Measurements from ENCODE around the gene BLVRA. TPM values are rescaled to one million over a fixed set of nuclear protein-coding genes. Genes with fewer than 3 reads are reported as not detected.

The BLVRA gene
- total RNA-seq, 5 donors from 2014 or later (not counting 1 experiment from before 2014, with no cell fraction given) = 14.1 to 21.3 (median 17.3) TPM

- H3K36me3 ChIP-seq (ENCODE audit: control insufficient read depth in 2 of 2, extremely low read depth in 1 of 2, insufficient read depth in 1 of 2, low read length in 1 of 2) = no peaks in the 10 kb centered on the region
- Mint-ChIP-seq H3K4me1 (peaks cover 0 to 3% (median 0%) of the 10 kb centered on the region in 3 donors), H3K27me3 (peaks cover 3 to 6% of the 10 kb centered on the region in 2 donors), H3K27ac (no peak overlapping the region), H3K4me3 (no peak overlapping the region), H3K36me3 (no peaks in the 10 kb centered on the region), H3K9me3 (no peaks in the 10 kb centered on the region)
- H3K4me1 ChIP-seq (ENCODE audit: control insufficient read depth in 1 of 2, extremely low read depth in 1 of 2, insufficient read depth in 2 of 2, low read length in 2 of 2) = no peaks in the 10 kb centered on the region
- ATAC-seq (replicated peaks in 1 of 4) = no peak
- ChIA-PET CTCF (interaction anchor here in 1 of 2 donors (1.5 kb wide), 1 partner anchor 14 kb away, joined by 4 read pairs; no protein-coding TSS in a partner anchor), POLR2A (no interaction called here)
- no peak for DNase-seq
- no peak overlapping the region for H3K4me3 ChIP-seq (ENCODE audit: control insufficient read depth in 1 of 2, extremely low read depth in 1 of 2, low read length in 1 of 2)
- H3K27me3 ChIP-seq (replicated peaks in 1 of 2; ENCODE audit: control insufficient read depth in 2 of 2, extremely low read depth in 1 of 2, insufficient read depth in 2 of 2, low read length in 1 of 2) = peaks cover 0 to 10% of the 10 kb centered on the region in 2 experiments
- H3K27ac ChIP-seq (ENCODE audit: low read length) = no peak overlapping the region
- no peaks in the 10 kb centered on the region for H3K9me3 ChIP-seq
- 100% methylated on average over 2 of the region's 5 CpGs for WGBS (ENCODE audit: insufficient coverage)
Measured at GRCh38 chr7:43850348-43851116, 92.1 kb downstream of the BLVRA start.

DNA sequence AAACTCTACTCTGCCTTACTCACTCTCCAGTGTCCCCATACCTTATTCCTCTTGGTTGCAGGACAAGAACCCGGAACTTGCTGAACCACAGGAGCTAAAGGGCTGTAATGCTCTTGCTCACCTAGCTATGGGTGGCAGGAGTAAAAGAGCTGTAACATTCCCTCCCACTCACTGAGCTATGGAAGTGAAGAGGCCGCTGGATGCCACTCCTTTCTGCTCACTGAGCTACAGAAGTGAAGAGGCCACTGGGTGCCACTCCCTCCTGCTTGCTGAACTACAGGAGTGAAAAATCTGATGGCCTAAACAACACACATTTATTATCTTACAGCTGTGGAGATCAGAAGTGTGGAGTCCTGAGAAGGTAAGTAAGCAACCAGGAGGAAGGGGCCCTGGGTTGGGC is 93.3 kb downstream of the BLVRA start:
- Mint-ChIP-seq H3K4me3 (no peak overlapping the region), H3K9me3 (no peaks in the 10 kb centered on the region), H3K36me3 (no peaks in the 10 kb centered on the region), H3K27me3 (peaks cover 3 to 6% of the 10 kb centered on the region in 2 donors), H3K27ac (no peak overlapping the region), H3K4me1 (peaks cover 0 to 3% (median 0%) of the 10 kb centered on the region in 3 donors)
- H3K27ac ChIP-seq (ENCODE audit: low read length) = no peak overlapping the region
- H3K36me3 ChIP-seq (ENCODE audit: control insufficient read depth in 2 of 2, extremely low read depth in 1 of 2, insufficient read depth in 1 of 2, low read length in 1 of 2) = no peaks in the 10 kb centered on the region
- no peak overlapping the region for H3K4me3 ChIP-seq (ENCODE audit: control insufficient read depth in 1 of 2, extremely low read depth in 1 of 2, low read length in 1 of 2)
- ATAC-seq (replicated peaks in 1 of 4) = no peak
- peaks cover 0 to under 1% of the 10 kb centered on the region in 2 experiments for H3K27me3 ChIP-seq (replicated peaks in 1 of 2; ENCODE audit: control insufficient read depth in 2 of 2, extremely low read depth in 1 of 2, insufficient read depth in 2 of 2, low read length in 1 of 2)
- H3K9me3 ChIP-seq = no peaks in the 10 kb centered on the region
- no peaks in the 10 kb centered on the region for H3K4me1 ChIP-seq (ENCODE audit: control insufficient read depth in 1 of 2, extremely low read depth in 1 of 2, insufficient read depth in 2 of 2, low read length in 2 of 2)
- CTCF ChIA-PET = no interaction called here
- POLR2A ChIA-PET = interaction anchor here in 1 of 2 donors (0.7 kb wide), 1 partner anchor 45 kb away, joined by 6 read pairs; no protein-coding TSS in a partner anchor
- WGBS (ENCODE audit: insufficient coverage) = no CpG with 5 or more reads among the region's 2 CpGs
- no peak for DNase-seq

DNA sequence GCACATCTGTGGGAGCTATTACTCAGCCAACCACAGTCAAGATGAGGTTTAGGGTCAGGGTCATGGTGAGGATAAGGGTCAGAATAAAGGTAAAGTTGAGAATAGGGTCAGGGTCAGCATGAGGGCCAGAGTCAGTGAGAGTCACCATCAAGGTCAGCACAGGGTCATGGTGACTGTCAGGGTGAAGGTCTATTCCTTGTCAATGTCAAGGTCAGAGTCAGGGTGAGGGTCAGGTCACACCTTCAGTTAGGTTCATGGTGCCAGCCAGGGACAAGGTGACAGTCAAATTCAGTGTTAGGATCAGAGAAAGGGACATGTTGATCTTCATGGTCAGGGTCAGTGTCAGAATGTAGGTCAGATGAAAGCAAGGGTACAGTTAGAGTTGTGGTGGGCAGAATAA is 96.7 kb downstream of the BLVRA start:
- no peaks in the 10 kb centered on the region for H3K4me1 Mint-ChIP-seq
- ChIA-PET POLR2A (interaction anchor here in 1 of 2 donors (0.6 kb wide), 1 partner anchor 125 kb away, joined by 3 read pairs; no protein-coding TSS in a partner anchor), CTCF (no interaction called here)
- H3K4me3 Mint-ChIP-seq = no peak overlapping the region
- H3K9me3 Mint-ChIP-seq = no peaks in the 10 kb centered on the region
- no peaks in the 10 kb centered on the region for H3K4me1 ChIP-seq (ENCODE audit: control insufficient read depth in 1 of 2, extremely low read depth in 1 of 2, insufficient read depth in 2 of 2, low read length in 2 of 2)
- H3K27me3 ChIP-seq (replicated peaks in 1 of 2; ENCODE audit: control insufficient read depth in 2 of 2, extremely low read depth in 1 of 2, insufficient read depth in 2 of 2, low read length in 1 of 2) = no peaks in the 10 kb centered on the region
- H3K36me3 ChIP-seq (ENCODE audit: control insufficient read depth in 2 of 2, extremely low read depth in 1 of 2, insufficient read depth in 1 of 2, low read length in 1 of 2) = no peaks in the 10 kb centered on the region
- no peak overlapping the region for H3K27ac ChIP-seq (ENCODE audit: low read length)
- no peaks in the 10 kb centered on the region for H3K9me3 ChIP-seq
- H3K27ac Mint-ChIP-seq = no peak overlapping the region
- ATAC-seq (replicated peaks in 1 of 4) (no peak), DNase-seq (no peak)
- H3K27me3 Mint-ChIP-seq = no peaks in the 10 kb centered on the region
- no peaks in the 10 kb centered on the region for H3K36me3 Mint-ChIP-seq
- no peak overlapping the region for H3K4me3 ChIP-seq (ENCODE audit: control insufficient read depth in 1 of 2, extremely low read depth in 1 of 2, low read length in 1 of 2)

- no peak overlapping the region for H3K4me3 Mint-ChIP-seq
- no peaks in the 10 kb centered on the region for H3K4me1 Mint-ChIP-seq
- ChIA-PET CTCF (no interaction called here), POLR2A (no interaction called here)
- DNase-seq (no peak), ATAC-seq (replicated peaks in 1 of 4) (no peak)
- H3K9me3 ChIP-seq = no peaks in the 10 kb centered on the region
- H3K4me1 ChIP-seq (ENCODE audit: control insufficient read depth in 1 of 2, extremely low read depth in 1 of 2, insufficient read depth in 2 of 2, low read length in 2 of 2) = no peaks in the 10 kb centered on the region
- H3K27ac Mint-ChIP-seq = no peak overlapping the region
- no peaks in the 10 kb centered on the region for H3K36me3 ChIP-seq (ENCODE audit: control insufficient read depth in 2 of 2, extremely low read depth in 1 of 2, insufficient read depth in 1 of 2, low read length in 1 of 2)
- H3K4me3 ChIP-seq (ENCODE audit: control insufficient read depth in 1 of 2, extremely low read depth in 1 of 2, low read length in 1 of 2) = no peak overlapping the region
- H3K27me3 Mint-ChIP-seq = no peaks in the 10 kb centered on the region
- H3K27ac ChIP-seq (ENCODE audit: low read length) = no peak overlapping the region
- no peaks in the 10 kb centered on the region for H3K9me3 Mint-ChIP-seq
- WGBS (ENCODE audit: insufficient coverage) = 93% methylated on average over 4 of the region's 4 CpGs
- H3K27me3 ChIP-seq (replicated peaks in 1 of 2; ENCODE audit: control insufficient read depth in 2 of 2, extremely low read depth in 1 of 2, insufficient read depth in 2 of 2, low read length in 1 of 2) = no peaks in the 10 kb centered on the region
- H3K36me3 Mint-ChIP-seq = no peaks in the 10 kb centered on the region
Measured at GRCh38 chr7:43856316-43856715, 97.8 kb downstream of the BLVRA start.

Other genes with a start within 250 kb of the BLVRA start
- 100 to 1,000 TPM; 101 to 120 (median 117) TPM for gene STK17A, start 175.6 kb upstream of the BLVRA start, total RNA-seq
- 10 to 100 TPM; 49.6 to 92.1 (median 67.8) TPM for gene COA1, start 29.2 kb upstream of the BLVRA start, total RNA-seq
- 10 to 100 TPM; 44.6 to 71.6 (median 58.4) TPM for gene MRPS24, start 110.8 kb downstream of the BLVRA start, total RNA-seq
- 10 to 100 TPM; 22.3 to 35.2 (median 33.6) TPM for gene URGCP, start 147.9 kb downstream of the BLVRA start, total RNA-seq
- gene UBE2D4, start 167.8 kb downstream of the BLVRA start, total RNA-seq = 10 to 100 TPM in 3 of 5 donors, 1 to 10 TPM in 2; 6.7 to 12.8 (median 10.4) TPM
- not detected for gene SPDYE1, start 239.2 kb downstream of the BLVRA start, total RNA-seq

Data from T-cell (primary cell).